HG03108 (cell line): ENCODE data around the gene ASZ1.

Experiments
- ATAC-seq: cut with Tn5 transposase; IDR thresholded peaks from one replicate; pipeline ENCODE4 v1.9.1; 2021; ENCODE audit warnings: moderate library complexity; ENCODE audit not compliant: unreplicated experiment

Gene ASZ1

DNA sequence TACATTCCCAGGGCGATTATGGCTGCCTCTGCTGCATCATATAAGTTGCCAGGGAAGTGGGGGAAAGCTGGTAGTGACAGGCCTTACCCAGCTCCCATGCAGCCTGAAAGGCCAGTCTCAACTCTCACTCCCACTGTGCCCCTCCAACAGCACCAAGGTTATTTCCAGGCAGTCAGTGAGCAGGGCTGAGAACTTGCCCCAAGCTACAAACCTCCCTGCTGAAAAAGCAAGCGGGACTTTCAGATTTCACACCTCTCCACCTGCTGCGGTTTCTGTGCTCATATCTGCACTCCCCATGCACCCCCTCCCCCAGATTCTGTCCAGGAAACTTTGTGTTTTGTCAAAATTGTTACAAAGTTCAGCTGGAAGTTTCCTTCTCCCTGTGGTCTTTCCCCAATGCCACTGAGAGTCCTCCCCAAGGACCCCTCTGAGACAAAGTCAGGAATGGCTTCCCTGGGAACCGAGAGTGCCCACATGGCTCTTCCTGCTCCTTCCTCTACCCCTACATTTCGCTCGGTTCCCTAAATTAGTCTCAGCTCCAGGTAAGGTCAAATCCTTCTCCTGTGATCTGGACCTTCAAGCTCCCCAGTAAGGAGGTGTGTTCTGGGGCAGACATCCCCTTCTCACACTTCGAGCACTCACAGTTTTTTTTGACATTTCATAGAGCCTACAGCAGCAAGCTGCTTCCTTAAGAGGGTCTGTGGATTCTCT is 79.2 kb downstream of the ASZ1 start:
- no peak for ATAC-seq

GRCh38 chr7:117347480-117347879 is 79.8 kb downstream of the ASZ1 start:
- no peak for ATAC-seq

DNA sequence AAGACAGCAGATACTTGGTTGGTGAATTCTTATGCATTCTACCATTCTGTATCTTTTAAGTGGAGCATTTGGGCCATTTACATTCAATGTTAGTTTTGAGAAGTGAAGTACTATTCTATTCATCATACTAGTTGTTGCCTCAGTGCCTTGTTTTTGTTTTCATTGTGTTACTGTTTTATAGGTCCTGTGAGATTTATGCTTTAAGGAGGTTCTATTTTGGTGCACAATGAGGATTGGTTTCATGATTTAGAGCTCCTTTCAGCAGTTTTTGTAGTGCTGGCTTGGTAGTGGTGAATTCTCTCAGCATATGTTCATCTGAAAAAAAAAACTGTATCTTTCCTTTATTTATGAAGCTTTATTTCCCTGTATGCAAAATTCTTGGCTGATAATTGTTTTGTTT is 81.1 kb downstream of the ASZ1 start:
- no peak for ATAC-seq

- no peak for ATAC-seq
Measured at GRCh38 chr7:117338020-117338419, 89.3 kb downstream of the ASZ1 start.

GRCh38 chr7:117333168-117333567 is 94.1 kb downstream of the ASZ1 start:
- no peak for ATAC-seq

DNA sequence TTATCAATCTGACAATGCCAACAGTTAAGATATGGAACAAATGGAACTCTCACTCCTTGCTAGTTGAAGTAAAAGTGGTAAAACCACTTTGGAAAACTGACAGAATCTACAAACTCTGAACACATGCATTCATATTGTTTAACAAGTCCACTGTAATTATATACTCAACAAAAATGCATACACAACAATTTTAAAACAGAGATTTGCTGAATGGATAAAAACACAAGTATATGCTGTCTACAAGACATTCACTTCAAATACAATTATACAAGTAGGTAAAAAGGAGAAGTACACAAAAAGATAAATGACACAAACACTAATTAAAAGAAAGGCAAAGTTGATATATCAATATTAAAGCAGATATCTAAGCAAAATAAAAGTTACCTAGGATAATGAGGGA is 95.3 kb downstream of the ASZ1 start:
- no peak for ATAC-seq

- ATAC-seq, result no peak
Measured at GRCh38 chr7:117325836-117326235, 101.5 kb downstream of the ASZ1 start.

DNA sequence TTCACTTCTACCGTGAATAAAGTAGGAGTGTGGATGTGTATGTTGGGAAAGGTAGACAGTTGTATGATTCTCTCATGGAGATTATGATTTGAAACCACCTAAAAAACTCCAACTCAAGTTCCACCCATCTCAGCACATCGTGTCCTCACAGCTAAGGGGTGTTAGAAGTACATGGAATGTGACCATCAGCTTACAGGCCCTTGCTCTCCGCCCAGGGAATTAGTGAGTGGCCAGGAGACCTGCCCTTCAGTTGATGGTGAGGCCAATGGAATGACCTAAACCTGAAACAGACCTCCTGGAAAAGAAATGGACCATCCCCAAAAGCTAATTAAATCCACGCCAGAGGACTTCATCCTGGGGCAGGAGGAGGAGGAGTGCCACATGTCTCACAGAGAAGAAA is 102.3 kb downstream of the ASZ1 start:
- ATAC-seq, result no peak

GRCh38 chr7:117323851-117324711 is 103.2 kb downstream of the ASZ1 start:
- no peak for ATAC-seq

DNA sequence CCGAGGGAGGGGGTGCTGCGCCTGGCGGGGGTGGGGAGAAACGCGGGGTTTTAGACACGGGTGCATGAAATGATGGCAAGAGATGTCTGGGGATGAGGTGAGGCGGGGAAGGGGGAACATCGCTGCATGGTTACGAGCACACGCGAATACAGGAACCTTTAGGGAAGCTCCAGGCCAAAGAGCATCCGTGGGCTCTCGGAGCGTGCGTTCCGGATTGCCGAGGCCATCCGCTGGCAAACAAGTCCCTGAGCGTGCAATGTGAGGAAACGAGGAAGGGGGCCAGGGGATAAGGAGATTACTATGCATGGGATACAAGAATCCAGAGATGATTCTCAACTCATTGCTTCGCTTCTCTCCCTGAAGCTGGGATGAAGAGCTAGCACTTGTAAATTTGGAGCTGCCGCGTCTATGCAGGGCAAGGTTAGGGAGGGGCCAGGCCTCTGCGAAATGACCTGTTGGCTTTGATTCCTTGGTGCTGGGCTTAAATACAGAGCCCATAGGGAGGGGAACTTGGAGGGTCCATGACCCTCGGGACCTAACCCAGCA is 103.9 kb downstream of the ASZ1 start:
- ATAC-seq, result no peak

DNA sequence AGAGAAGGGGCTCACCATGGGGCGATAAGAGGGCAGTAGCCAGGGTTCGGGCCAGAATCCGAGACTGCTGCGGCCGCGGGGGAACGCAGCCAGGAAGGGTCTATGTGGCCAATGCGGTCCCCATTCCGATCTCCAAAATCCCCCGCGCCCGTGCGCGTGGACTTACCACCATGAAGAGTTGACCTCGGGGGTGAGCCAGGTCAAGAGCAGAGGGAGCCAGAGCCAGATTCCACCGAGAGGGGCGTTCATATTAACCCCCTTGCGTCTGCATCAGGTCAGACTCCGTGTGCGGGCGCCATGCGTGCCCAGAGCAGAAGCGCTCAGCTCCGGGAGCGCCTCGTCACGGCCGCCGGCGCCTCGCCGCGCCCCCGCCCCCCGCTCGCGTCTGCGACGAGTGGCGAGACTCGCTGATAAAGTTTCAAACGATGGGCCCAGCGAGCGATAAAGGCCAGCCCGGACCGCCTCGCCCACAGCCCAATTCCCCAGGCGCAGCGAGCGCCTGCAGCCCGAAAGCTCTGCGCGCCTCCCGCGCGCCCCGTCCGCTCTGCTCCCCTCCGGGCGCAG is 104.5 kb downstream of the ASZ1 start, which contains the start of gene WNT2:
Gene WNT2 (minus strand): TSS at position 318 of the 564 bp plus-strand sequence. CDS start 69 bp downstream, at position 249.
- ATAC-seq, result no peak

DNA sequence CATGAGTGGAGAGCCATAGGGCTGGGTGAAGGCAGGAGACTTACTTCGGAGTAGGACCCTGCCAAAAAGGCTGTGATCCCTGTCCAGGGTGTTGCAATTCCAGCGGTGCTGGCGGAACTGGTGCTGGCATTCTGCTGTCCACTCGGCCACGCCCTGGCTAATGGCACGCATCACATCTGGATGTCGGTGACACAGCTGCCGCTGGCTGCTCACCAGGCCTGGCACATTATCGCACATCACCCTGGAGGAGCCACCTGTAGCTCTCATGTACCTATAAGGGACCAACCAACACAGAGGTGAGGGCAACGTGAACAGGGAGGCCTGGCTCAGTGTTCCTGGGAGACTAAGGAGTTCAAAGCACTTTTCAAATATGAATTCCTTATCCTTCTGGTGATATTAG is 106.8 kb downstream of the ASZ1 start:
- ATAC-seq, result no peak

DNA sequence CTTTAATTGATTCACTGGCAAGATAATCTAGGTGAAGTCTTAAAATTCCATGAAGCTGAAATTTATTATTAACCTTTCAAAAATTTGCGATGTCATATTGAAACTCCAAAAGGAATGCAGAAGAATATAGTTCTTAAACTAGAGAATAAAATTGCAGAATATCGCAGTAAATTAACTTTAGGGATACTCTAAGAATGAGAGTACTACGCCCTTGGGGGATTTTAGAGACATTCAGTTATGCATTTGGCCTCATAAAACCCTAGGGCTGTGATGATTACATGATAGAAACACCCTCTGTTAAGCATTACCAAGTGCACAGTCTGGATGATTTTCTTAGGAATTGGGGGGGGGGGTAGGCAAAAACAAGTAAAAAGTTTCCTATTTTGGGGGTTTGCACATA is 108.1 kb downstream of the ASZ1 start:
- ATAC-seq, result no peak

- ATAC-seq, result no peak
Measured at GRCh38 chr7:117313582-117313981, 113.7 kb downstream of the ASZ1 start.
